Caco-2 (cell line): Measurements from ENCODE around the gene AMZ1. TPM values are rescaled to one million over a fixed set of nuclear protein-coding genes. Genes with fewer than 3 reads are reported as not detected.

Experiments
- BruUV-seq: library from RNA; stranded (reverse); fragments of 400-500 nt; replicated peaks from 2 replicates; lab custom pipeline; 2021; lab: Mats Ljungman, UMichigan
- CTCF ChIA-PET: fragments of 300-600 bp; sonication (Branson Sonifier 250); formaldehyde crosslinking; loops from one replicate; lab custom pipeline; 2022; ENCODE audit warnings: antibody characterized with exemption; lab: Charles Lee
- POLR2A ChIA-PET: fragments of 300-600 bp; sonication (Branson Sonifier 250); formaldehyde crosslinking; loops from one replicate; lab custom pipeline; 2022; ENCODE audit warnings: antibody characterized with exemption; lab: Charles Lee
- DNase-seq, 2 experiments: peaks; one replicate each; pipeline versions ENCODE4 v3.0.0 to v3.0.0-alpha.2; 2020 to 2022
- H3K27me3 ChIP-seq: replicated peaks from 2 replicates; pipeline ENCODE4 v1.6.0; 2011; ENCODE audit warnings: low read length; ENCODE audit not compliant: control insufficient read depth, insufficient read depth
- H3K36me3 ChIP-seq: 2 replicates; pipeline ENCODE4 v1.5.1; 2011; ENCODE audit warnings: low read length; ENCODE audit not compliant: control insufficient read depth, insufficient read depth
- H3K4me1 ChIP-seq: fragments of 250-450 bp; sonication (Bioruptor Pico); 2 replicates; pipeline ENCODE4 v1.5.1; 2020; ENCODE audit warnings: mild to moderate bottlenecking
- H3K4me3 ChIP-seq: 2 replicates; pipeline ENCODE4 v1.5.1; 2011; ENCODE audit warnings: low read depth, mild to moderate bottlenecking, control low read depth, low read length
- H3K9me3 ChIP-seq: fragments of 250-450 bp; sonication (Bioruptor Pico); 2 replicates; pipeline ENCODE4 v1.5.1; 2020; ENCODE audit warnings: mild to moderate bottlenecking, moderate library complexity
- H3K27ac Mint-ChIP-seq: one replicate; pipeline ENCODE4 v1.8.0; 2022; ENCODE audit warnings: mixed read lengths; ENCODE audit not compliant: unreplicated experiment
- H3K27me3 Mint-ChIP-seq: one replicate; pipeline ENCODE4 v1.8.0; 2022; ENCODE audit warnings: mixed read lengths; ENCODE audit not compliant: insufficient read depth, unreplicated experiment
- H3K36me3 Mint-ChIP-seq: one replicate; pipeline ENCODE4 v1.8.0; 2022; ENCODE audit warnings: mild to moderate bottlenecking, mixed read lengths; ENCODE audit not compliant: insufficient read depth, unreplicated experiment
- H3K4me1 Mint-ChIP-seq: one replicate; pipeline ENCODE4 v1.8.0; 2022; ENCODE audit warnings: low read depth, mixed read lengths; ENCODE audit not compliant: unreplicated experiment
- H3K4me3 Mint-ChIP-seq: one replicate; pipeline ENCODE4 v1.8.0; 2022; ENCODE audit warnings: mild to moderate bottlenecking, moderate library complexity, mixed read lengths; ENCODE audit not compliant: unreplicated experiment
- H3K9me3 Mint-ChIP-seq: one replicate; pipeline ENCODE4 v1.8.0; 2022; ENCODE audit warnings: mixed read lengths; ENCODE audit not compliant: unreplicated experiment
- CTCF ChIP-seq, 2 experiments: fragments of 200-600 bp in 1 of 2; IDR thresholded peaks; 1 replicate in 1 of 2; 2 replicates in 1 of 2; pipeline versions ENCODE4 v1.5.1 to v1.8.0; 2011 to 2022; ENCODE audit warnings: antibody characterized with exemption in 1 of 2, control low read depth in 1 of 2, inconsistent platforms in 1 of 2, low read depth in 1 of 2, low read length in 1 of 2, mild to moderate bottlenecking in 1 of 2, moderate library complexity in 1 of 2; ENCODE audit not compliant: insufficient read depth in 1 of 2, severe bottlenecking in 1 of 2, unreplicated experiment in 1 of 2
- intact Hi-C: fragments of 100-400 bp; cut with micrococcal nuclease; formaldehyde crosslinking; loops from one replicate; pipeline ENCODE4 v1.10.0; 2022; ENCODE audit not compliant: unreplicated experiment
- total RNA-seq: library from RNA; stranded (reverse); gene quantifications from 2 replicates; pipeline ENCODE4 v1.2.3, GENCODE V29; 2022

AMZ1 gene
- total RNA-seq, 1 experiment from 2014 or later = 0.11 TPM

- no peaks in the 10 kb centered on the region for H3K9me3 Mint-ChIP-seq
- CTCF ChIA-PET = interaction anchor here (0.6 kb wide), 1 partner anchor 9 kb away, joined by 3 read pairs; no protein-coding TSS in a partner anchor
Measured at GRCh38 chr7:2705371-2706096, 17.5 kb downstream of the AMZ1 start.

GRCh38 chr7:2706685-2707126, 18.7 kb downstream of the AMZ1 start:
- Mint-ChIP-seq H3K4me3 (no peak overlapping the region), H3K27me3 (no peaks in the 10 kb centered on the region), H3K36me3 (peaks cover 18% of the 10 kb centered on the region), H3K27ac (no peak overlapping the region), H3K9me3 (no peaks in the 10 kb centered on the region), H3K4me1 (no peaks in the 10 kb centered on the region)
- POLR2A ChIA-PET = no interaction called here
- no peak overlapping the region for H3K4me3 ChIP-seq
- CTCF ChIA-PET = no interaction called here
- no peaks in the 10 kb centered on the region for H3K4me1 ChIP-seq
- intact Hi-C loops = no loop called here
- H3K36me3 ChIP-seq = no peaks in the 10 kb centered on the region
- H3K9me3 ChIP-seq = no peaks in the 10 kb centered on the region
- TF ChIP-seq CTCF (IDR thresholded peaks at IDR 0.05; ENCODE audit: insufficient read depth in 1 of 2, low read depth in 1 of 2, low read length in 1 of 2, severe bottlenecking in 1 of 2, unreplicated experiment in 1 of 2) = no peak
- BruUV-seq = no TSS peak
- DNase-seq = no peak
- no peaks in the 10 kb centered on the region for H3K27me3 ChIP-seq

More at GRCh38 chr7:2705371-2706096, 17.5 kb downstream of the AMZ1 start:
- Histone ChIP-seq H3K27me3 (no peaks in the 10 kb centered on the region), H3K9me3 (no peaks in the 10 kb centered on the region), H3K4me3 (no peak overlapping the region), H3K36me3 (no peaks in the 10 kb centered on the region), H3K4me1 (no peaks in the 10 kb centered on the region)
- no peak for TF ChIP-seq CTCF (IDR thresholded peaks at IDR 0.05; ENCODE audit: insufficient read depth in 1 of 2, low read depth in 1 of 2, low read length in 1 of 2, severe bottlenecking in 1 of 2, unreplicated experiment in 1 of 2)
- Mint-ChIP-seq H3K36me3 (peaks cover 16% of the 10 kb centered on the region), H3K4me3 (no peak overlapping the region), H3K27me3 (no peaks in the 10 kb centered on the region), H3K27ac (no peak overlapping the region), H3K4me1 (no peaks in the 10 kb centered on the region)
- DNase-seq = no peak
- BruUV-seq = no TSS peak
- POLR2A ChIA-PET = no interaction called here
- intact Hi-C loops = no loop called here

GRCh38 chr7:2707481-2707880, 19.5 kb downstream of the AMZ1 start:
- ChIA-PET CTCF (interaction anchor here (0.6 kb wide), 2 partner anchors 37 to 133 kb away, joined by 3 read pairs; no protein-coding TSS in a partner anchor), POLR2A (interaction anchor here (0.5 kb wide), 1 partner anchor 282 kb away, joined by 3 read pairs; no protein-coding TSS in a partner anchor)
- no peak overlapping the region for H3K27ac Mint-ChIP-seq

More at GRCh38 chr7:2707481-2707880, 19.5 kb downstream of the AMZ1 start:
- H3K27me3 ChIP-seq = no peaks in the 10 kb centered on the region
- no peak for TF ChIP-seq CTCF (IDR thresholded peaks at IDR 0.05; ENCODE audit: insufficient read depth in 1 of 2, low read depth in 1 of 2, low read length in 1 of 2, severe bottlenecking in 1 of 2, unreplicated experiment in 1 of 2)
- H3K36me3 ChIP-seq = no peaks in the 10 kb centered on the region
- H3K27me3 Mint-ChIP-seq = no peaks in the 10 kb centered on the region
- BruUV-seq = no TSS peak
- H3K4me3 Mint-ChIP-seq = no peak overlapping the region
- H3K36me3 Mint-ChIP-seq = peaks cover 19% of the 10 kb centered on the region
- no peaks in the 10 kb centered on the region for H3K9me3 Mint-ChIP-seq
- no peaks in the 10 kb centered on the region for H3K9me3 ChIP-seq
- intact Hi-C loops = no loop called here
- no peak for DNase-seq
- H3K4me1 Mint-ChIP-seq = no peaks in the 10 kb centered on the region
- no peaks in the 10 kb centered on the region for H3K4me1 ChIP-seq
- H3K4me3 ChIP-seq = no peak overlapping the region
